Measurements from ENCODE around the gene FOLR1.

DNA sequence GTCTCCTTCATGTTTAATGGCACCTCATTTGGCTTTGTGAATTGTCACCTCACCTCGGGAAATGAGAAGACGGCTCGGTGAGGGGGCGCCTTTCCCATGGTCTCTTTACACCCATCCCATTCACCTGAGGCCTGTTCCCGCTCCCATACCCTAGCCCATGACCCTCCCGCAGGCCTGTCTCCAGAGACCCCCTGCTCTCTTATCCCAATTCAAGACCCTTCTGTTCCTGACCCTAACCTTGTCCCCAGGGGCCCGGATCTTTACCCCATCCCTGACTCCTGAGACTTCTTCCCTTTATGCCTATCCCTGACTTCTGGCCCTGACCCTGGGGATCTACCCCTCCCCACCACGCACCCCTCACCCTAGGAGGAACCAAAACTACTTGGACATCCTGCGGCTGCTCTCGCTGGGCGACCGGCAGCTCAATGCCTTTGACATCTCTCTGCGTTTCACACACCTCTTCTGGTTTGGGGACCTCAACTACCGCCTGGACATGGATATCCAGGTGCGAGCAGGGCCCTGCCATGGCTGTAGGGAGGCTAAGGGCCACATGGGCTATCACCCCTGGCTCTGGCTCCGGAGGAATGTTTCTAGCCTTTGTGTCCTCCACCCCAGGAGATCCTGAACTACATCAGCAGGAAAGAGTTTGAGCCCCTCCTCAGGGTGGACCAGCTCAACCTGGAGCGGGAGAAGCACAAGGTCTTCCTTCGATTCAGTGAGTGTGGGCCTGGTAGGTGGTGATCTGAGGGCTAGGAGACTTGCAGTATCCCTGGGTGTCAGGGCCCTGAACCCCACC is 40.5 kb downstream of the FOLR1 start:
- TF ChIP-seq, protein P1, sequence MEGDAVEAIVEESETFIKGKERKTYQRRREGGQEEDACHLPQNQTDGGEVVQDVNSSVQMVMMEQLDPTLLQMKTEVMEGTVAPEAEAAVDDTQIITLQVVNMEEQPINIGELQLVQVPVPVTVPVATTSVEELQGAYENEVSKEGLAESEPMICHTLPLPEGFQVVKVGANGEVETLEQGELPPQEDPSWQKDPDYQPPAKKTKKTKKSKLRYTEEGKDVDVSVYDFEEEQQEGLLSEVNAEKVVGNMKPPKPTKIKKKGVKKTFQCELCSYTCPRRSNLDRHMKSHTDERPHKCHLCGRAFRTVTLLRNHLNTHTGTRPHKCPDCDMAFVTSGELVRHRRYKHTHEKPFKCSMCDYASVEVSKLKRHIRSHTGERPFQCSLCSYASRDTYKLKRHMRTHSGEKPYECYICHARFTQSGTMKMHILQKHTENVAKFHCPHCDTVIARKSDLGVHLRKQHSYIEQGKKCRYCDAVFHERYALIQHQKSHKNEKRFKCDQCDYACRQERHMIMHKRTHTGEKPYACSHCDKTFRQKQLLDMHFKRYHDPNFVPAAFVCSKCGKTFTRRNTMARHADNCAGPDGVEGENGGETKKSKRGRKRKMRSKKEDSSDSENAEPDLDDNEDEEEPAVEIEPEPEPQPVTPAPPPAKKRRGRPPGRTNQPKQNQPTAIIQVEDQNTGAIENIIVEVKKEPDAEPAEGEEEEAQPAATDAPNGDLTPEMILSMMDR (IDR thresholded peaks at IDR 0.05) = no peak
- TF ChIP-seq POLR2A (IDR thresholded peaks at IDR 0.05) = no peak
